Loucy (cell line): ENCODE results near the gene ENTHD1.

Experiments used
- H2AFZ ChIP-seq: fragments of 200-600 bp; sonication (generic); 2 replicates; pipeline ENCODE4 v1.6.0; 2016; ENCODE audit warnings: antibody characterized with exemption, mild to moderate bottlenecking, low read length, moderate library complexity
- H3F3A ChIP-seq: fragments of 200-600 bp; 2 replicates; pipeline ENCODE4 v1.6.0; 2016; ENCODE audit warnings: antibody characterized with exemption, low read depth, mild to moderate bottlenecking
- H3K27me3 ChIP-seq: fragments of 200-600 bp; sonication (generic); 2 replicates; pipeline ENCODE4 v1.6.1; 2014; ENCODE audit warnings: low read length, mild to moderate bottlenecking; ENCODE audit not compliant: insufficient read depth, poor library complexity, severe bottlenecking
- H3K36me3 ChIP-seq: fragments of 200-600 bp; sonication (generic); 2 replicates; pipeline ENCODE4 v1.6.1; 2016; ENCODE audit warnings: low read length; ENCODE audit not compliant: insufficient read depth
- H3K4me1 ChIP-seq: fragments of 200-600 bp; sonication (generic); 2 replicates; pipeline ENCODE4 v1.5.1; 2014; ENCODE audit warnings: low read length, mild to moderate bottlenecking; ENCODE audit not compliant: insufficient read depth, poor library complexity, severe bottlenecking
- H3K4me2 ChIP-seq: fragments of 200-600 bp; sonication (generic); 2 replicates; pipeline ENCODE4 v1.6.0; 2014; ENCODE audit warnings: antibody characterized with exemption, low read length, low read depth, mild to moderate bottlenecking; ENCODE audit not compliant: poor library complexity, severe bottlenecking
- H3K4me3 ChIP-seq: fragments of 200-600 bp; sonication (generic); 2 replicates; pipeline ENCODE4 v1.5.1; 2014; ENCODE audit warnings: low read length, mild to moderate bottlenecking, mixed read lengths; ENCODE audit not compliant: poor library complexity, severe bottlenecking
- H3K79me2 ChIP-seq: fragments of 200-600 bp; sonication (generic); 2 replicates; pipeline ENCODE4 v1.6.1; 2014; ENCODE audit warnings: low read length; ENCODE audit not compliant: insufficient read depth
- H3K9ac ChIP-seq: fragments of 200-600 bp; sonication (generic); 2 replicates; pipeline ENCODE4 v1.6.0; 2014; ENCODE audit warnings: mild to moderate bottlenecking, low read depth, low read length, moderate library complexity; ENCODE audit not compliant: poor library complexity, severe bottlenecking
- H3K9me2 ChIP-seq: fragments of 200-600 bp; sonication (generic); replicated peaks from 2 replicates; pipeline ENCODE4 v1.6.1; 2016; ENCODE audit warnings: low read depth, low read length, mixed read lengths
- H3K9me3 ChIP-seq: fragments of 200-600 bp; sonication (generic); 2 replicates; pipeline ENCODE4 v1.6.1; 2014; ENCODE audit warnings: mild to moderate bottlenecking, antibody characterized with exemption, low read length, low read depth; ENCODE audit not compliant: insufficient read depth
- H4K20me1 ChIP-seq: fragments of 200-600 bp; sonication (generic); 2 replicates; pipeline ENCODE4 v1.6.0; 2014; ENCODE audit warnings: antibody characterized with exemption, low read length, mild to moderate bottlenecking; ENCODE audit not compliant: insufficient read depth, poor library complexity, severe bottlenecking
- EZH2phosphoT487 ChIP-seq: fragments of 200-600 bp; IDR thresholded peaks from 2 replicates; pipeline ENCODE4 v1.6.1; 2018; ENCODE audit warnings: antibody characterized with exemption, mild to moderate bottlenecking, moderate library complexity, borderline replicate concordance
- TF ChIP-seq, protein P1 (sequence below): fragments of 200-600 bp; sonication (generic); conservative IDR thresholded peaks from 2 replicates; pipeline ENCODE4 v1.5.1; 2014; ENCODE audit warnings: mild to moderate bottlenecking, antibody characterized with exemption, low read length

The ENTHD1 gene

DNA sequence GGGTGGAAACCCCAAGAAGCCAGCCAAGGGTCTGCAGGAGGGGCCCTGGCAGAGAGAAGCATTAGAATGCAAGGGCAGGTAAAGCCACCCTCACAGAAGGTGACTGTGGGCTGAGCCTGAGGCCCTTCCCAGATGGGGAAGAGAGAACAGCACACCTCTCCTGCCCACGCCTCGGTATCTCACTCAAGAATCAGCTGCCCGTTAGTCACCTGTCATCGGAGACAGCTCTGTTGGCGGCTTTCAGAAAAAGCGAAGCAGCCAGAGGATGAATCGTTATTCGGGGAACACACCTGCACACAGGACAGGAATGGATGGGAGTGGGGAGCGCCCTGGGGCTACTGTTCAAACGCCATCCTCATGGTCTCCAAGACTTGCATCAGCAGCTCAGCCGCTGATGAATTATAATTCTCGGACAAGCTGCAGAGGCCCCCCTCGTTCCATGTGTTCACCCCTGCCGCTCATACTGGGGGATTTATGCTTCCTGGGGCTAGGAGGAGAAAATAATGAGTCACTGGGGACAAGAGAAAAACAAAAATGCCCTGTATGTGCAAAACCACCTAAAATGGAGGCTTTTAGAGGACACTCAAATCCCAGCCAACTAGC, 45.0 kb upstream of the ENTHD1 start:
- Histone ChIP-seq H3K9me2 (no peaks in the 10 kb centered on the region), H3K4me2 (no peak overlapping the region), H4K20me1 (peaks cover 35% of the 10 kb centered on the region), H3K4me3 (no peak overlapping the region), H3K36me3 (peaks cover 30% of the 10 kb centered on the region; the same call in 1 of the 2 replicates), H2AFZ (no peak overlapping the region), H3F3A (no peaks in the 10 kb centered on the region), H3K9me3 (no peaks in the 10 kb centered on the region), H3K79me2 (peaks cover 100% of the 10 kb centered on the region), H3K27me3 (no peaks in the 10 kb centered on the region), H3K9ac (peak overlapping the region; percentile 36), H3K4me1 (peaks cover 88% of the 10 kb centered on the region)
- TF ChIP-seq EZH2phosphoT487 = no peak
- TF ChIP-seq, protein P1, sequence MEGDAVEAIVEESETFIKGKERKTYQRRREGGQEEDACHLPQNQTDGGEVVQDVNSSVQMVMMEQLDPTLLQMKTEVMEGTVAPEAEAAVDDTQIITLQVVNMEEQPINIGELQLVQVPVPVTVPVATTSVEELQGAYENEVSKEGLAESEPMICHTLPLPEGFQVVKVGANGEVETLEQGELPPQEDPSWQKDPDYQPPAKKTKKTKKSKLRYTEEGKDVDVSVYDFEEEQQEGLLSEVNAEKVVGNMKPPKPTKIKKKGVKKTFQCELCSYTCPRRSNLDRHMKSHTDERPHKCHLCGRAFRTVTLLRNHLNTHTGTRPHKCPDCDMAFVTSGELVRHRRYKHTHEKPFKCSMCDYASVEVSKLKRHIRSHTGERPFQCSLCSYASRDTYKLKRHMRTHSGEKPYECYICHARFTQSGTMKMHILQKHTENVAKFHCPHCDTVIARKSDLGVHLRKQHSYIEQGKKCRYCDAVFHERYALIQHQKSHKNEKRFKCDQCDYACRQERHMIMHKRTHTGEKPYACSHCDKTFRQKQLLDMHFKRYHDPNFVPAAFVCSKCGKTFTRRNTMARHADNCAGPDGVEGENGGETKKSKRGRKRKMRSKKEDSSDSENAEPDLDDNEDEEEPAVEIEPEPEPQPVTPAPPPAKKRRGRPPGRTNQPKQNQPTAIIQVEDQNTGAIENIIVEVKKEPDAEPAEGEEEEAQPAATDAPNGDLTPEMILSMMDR = no peak

GRCh38 chr22:39937906-39938305, 44.3 kb upstream of the ENTHD1 start:
- H3K79me2 ChIP-seq = peaks cover 100% of the 10 kb centered on the region
- peaks cover 88% of the 10 kb centered on the region for H3K4me1 ChIP-seq
- no peaks in the 10 kb centered on the region for H3K27me3 ChIP-seq
- H3K9me3 ChIP-seq = no peaks in the 10 kb centered on the region
- no peak overlapping the region for H3K4me3 ChIP-seq
- no peak overlapping the region for H3K4me2 ChIP-seq
- no peaks in the 10 kb centered on the region for H3K9me2 ChIP-seq
- H3F3A ChIP-seq = no peaks in the 10 kb centered on the region
- TF ChIP-seq EZH2phosphoT487 = no peak
- TF ChIP-seq, protein P1 = no peak
- peaks cover 35% of the 10 kb centered on the region for H4K20me1 ChIP-seq
- H3K36me3 ChIP-seq = peaks cover 30% of the 10 kb centered on the region; the same call in 1 of the 2 replicates
- H2AFZ ChIP-seq = no peak overlapping the region
- H3K9ac ChIP-seq = peak overlapping the region; percentile 36

GRCh38 chr22:39936523-39937145, 43.1 kb upstream of the ENTHD1 start:
- Histone ChIP-seq H3K27me3 (no peaks in the 10 kb centered on the region), H4K20me1 (peaks cover 40% of the 10 kb centered on the region), H3K9ac (peak overlapping the region; percentile 28), H3F3A (no peaks in the 10 kb centered on the region), H2AFZ (no peak overlapping the region), H3K36me3 (peaks cover 27% of the 10 kb centered on the region; the same call in 1 of the 2 replicates), H3K79me2 (peaks cover 100% of the 10 kb centered on the region), H3K4me1 (peaks cover 88% of the 10 kb centered on the region), H3K4me3 (no peak overlapping the region), H3K4me2 (peak overlapping the region; percentile 23), H3K9me2 (no peaks in the 10 kb centered on the region), H3K9me3 (no peaks in the 10 kb centered on the region)
- TF ChIP-seq EZH2phosphoT487 = no peak
- TF ChIP-seq, protein P1 = no peak
